Sciatic nerve (tissue), 2 donors: ENCODE measurements around the gene PGAM5. TPM values are rescaled to one million over a fixed set of nuclear protein-coding genes. Genes with fewer than 3 reads are reported as not detected.

Experiments used
- ATAC-seq: fragments of 200-7000 bp; cut with Tn5 transposase; one replicate; pipeline ENCODE4 v1.9.1; 2020; ENCODE audit warnings: mild to moderate bottlenecking, moderate library complexity
- DNase-seq: peaks from one replicate; pipeline ENCODE4 v3.0.0-alpha.2; 2020; ENCODE audit warnings: low spot score
- intact Hi-C: fragments of 100-400 bp; cut with DNase I; formaldehyde crosslinking; loops from one replicate; pipeline ENCODE4 v1.14.2; 2022
- total RNA-seq: library from RNA; stranded (reverse); fragmentation: NEBNext Ultra II Directional; extraction: Animal tissue kit (Norgen Biotek cat#: 25700); gene quantifications from one replicate; pipeline ENCODE4 v1.2.1, GENCODE V29; 2021
- donor health status: DM: no; HTN: no; CAD: no.
- donor health status: DM: no; HTN: no; CAD: no.

PGAM5 gene
- total RNA-seq, 1 donor from 2014 or later, result 12.1 TPM

DNA sequence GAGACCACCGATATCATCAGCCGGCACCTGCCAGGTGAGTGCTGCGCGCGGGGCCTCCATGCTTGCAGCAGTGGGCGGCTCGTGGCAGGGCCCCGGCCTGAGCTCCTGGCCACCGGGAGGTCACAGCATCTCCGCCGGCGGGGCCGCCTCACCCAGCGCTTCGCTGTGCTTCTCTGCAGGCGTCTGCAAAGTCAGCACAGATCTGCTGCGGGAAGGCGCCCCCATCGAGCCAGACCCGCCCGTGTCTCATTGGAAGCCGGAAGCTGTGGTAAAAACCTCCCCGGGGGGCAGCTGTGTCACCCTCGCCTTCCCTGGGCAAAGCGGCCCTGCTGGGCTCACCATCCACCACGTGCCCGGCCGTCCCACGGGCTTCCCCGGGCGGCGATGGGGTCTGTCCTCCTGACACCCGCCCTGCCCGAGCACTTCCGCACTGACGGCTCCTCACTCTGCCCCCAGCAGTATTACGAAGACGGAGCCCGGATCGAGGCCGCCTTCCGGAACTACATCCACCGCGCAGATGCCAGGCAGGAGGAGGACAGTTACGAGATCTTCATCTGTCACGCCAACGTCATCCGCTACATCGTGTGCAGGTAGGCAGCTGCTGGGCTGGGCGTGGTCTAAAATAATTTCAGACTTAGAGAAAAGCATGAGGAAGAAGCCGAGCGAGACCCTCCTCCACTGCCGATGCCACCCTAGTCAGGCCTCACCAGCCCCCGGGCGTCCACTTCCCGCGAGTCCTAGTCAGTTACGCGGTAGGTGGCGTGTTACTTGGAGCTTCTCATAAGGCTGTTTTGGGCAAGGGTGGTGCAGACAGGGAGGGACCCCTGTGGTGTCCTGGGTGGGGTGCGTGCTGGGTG, 7.1 kb downstream of the PGAM5 start:
- intact Hi-C loops, result no loop called here
- DNase-seq (no peak), ATAC-seq (no peak)

DNA sequence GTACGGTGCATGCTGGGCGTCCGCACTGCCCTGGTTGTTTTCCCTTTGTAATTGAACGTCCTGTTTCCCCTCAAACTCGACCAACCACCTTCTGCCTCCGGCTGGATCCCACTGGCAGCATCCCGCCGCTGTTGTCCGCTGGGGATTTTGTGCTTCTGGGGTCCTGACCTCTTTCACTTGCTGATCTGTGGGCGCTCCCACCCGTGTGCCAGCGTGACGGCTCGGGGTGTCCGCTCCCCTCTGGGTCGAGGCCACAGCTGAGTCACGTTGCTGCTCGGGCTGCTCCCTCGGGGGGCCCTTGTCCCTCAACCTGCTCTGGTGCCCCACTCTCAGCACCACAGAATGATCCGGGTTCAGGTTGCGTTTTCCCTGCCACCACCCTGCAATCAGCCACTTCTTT, 8.0 kb downstream of the PGAM5 start:
- no peak for ATAC-seq
- no peak for DNase-seq
- intact Hi-C loops, result no loop called here

DNA sequence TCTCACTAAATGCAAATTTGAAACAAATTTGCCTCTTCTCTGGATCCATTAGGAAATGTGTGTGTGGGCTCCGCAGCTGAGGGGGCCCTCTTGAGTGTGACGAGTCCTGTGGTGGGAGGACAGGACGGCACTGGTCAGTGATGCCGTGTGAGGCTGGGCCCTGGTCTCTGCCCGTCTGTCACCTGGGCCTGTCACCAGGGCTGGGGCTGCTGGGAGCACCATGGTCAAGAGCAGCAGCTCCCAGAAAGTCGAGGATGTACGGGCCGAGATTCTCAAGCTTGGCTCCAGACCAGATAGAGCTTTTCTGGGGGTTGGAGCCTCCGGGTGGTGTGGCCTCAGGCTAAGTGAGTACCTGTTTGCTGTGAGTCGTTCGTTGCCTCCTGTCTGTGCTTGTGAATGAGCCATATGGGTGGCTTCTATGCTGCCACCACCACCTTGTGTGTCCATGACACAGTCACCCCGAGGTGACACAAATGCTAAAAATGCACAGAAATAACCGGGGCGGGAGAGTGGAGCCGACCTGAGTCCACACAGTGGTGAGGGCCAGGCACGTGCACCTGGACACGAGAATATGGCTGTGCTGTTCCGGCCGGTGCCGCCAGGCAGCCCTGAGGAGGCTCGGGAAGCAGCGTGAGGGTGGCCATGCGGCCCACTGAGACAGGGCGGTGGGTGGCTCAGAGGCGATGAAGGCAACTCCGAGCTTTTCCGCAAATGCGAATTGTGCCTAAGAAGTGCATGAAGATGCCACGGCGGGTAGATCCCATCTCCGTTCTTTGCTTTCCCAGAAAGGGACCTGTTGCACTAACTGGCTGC, 8.7 kb downstream of the PGAM5 start:
- ATAC-seq, result no peak
- intact Hi-C loops, result no loop called here
- DNase-seq, result no peak

DNA sequence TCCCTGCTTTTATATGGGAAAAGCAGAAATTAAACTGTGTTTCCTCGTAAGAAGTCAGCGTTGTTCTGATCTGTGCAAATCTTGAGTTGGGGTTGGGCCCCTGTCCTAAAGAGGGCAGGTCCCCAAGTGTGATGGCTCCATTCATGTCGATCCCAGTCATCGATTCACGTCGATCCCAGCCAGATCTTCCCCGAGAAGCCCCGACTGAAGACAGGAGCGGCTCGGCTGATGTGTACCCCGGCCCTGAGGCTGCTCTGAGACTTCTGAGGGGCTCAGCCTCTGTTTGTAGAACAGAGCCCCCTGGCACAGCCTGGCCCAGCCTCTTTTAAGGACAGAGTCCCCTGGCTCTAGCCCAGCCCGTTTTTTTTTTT, 9.3 kb downstream of the PGAM5 start:
- DNase-seq (no peak), ATAC-seq (no peak)
- intact Hi-C loops, result no loop called here

DNA sequence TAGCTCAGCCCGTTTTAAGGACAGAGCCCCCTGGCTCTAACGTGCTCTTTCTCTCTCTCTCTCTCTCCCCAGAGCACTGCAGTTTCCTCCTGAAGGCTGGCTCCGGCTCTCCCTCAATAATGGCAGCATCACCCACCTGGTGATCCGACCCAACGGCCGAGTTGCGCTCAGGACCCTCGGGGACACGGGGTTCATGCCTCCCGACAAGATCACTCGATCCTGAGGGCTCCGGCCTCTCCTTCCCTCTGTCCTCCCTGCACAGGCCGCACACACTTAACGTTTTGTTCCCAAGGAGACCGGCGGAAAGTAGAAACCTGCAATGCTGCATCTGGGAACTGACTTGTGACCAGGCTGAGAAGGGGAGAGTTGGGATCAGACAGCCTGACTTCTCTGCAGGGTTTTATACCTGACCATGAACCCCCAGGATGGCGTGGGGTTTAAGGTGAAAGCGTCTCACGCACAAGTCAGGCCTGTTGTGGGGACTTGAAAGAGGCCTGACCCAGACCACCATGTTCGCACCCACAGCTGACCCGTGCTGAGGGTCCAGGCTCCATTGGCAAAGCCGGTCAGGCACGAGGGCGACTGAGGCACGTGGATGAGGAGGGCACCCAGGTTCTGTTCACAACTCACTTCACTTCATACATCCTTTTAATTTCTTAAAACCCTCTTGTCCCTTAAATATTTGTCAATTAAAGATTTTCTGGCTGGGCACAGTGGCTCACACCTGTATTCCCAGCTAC, 10.1 kb downstream of the PGAM5 start:
- DNase-seq (no peak), ATAC-seq (no peak)
- intact Hi-C loops, result no loop called here

DNA sequence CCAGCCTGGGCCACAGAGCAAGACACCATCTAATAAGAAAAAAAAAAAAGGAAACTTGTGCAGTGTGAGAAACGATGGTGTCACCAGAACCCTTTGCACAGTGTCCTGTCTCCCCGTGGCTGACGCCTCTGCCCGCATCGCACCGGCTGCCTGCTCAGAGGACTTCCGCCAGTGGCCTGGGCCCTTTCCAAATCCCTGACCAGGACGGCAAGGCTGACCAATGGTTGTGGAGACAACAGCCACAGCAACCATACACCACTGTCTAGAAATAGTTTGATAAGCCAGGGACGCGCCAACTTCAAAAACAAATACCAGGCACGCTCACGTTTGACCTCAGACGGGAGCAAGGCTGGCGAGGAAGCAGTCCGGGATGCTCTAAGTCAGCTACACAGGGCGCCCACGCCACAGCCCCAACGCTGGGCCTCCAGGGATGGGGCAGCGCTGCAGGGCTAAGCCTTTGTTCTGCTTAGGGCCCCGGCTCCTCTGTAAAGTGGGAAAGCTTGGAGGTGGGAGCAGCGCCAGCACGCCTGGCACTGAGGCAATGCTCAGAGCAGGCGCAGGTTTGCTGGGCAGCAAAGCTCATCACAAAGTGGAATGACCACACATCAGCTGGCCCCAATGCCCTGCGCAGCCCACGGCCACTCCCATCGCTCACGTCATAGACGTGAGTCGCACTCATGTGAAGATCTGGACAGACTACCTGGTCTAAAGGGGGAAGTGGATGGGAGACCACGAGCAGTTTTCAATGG, 12.5 kb downstream of the PGAM5 start:
- DNase-seq (no peak), ATAC-seq (no peak)
- intact Hi-C loops, result no loop called here

DNA sequence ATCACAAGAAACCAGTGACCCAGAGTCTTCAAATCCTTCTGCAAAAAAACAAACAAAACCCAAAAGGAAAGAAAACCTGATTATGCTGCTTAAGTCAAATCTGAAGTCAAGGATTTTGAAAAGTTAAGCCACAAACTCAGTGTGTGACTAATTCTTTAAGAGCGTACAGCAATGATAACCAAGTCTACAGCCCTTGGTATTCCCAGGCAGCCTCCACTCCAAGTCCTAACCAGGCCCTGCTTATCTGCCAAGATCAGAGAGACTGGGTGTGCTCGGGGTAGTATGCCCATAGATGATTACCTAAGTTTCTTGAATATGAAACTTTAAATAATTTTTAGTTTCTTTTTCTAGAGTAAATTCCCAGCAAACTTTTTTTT, 13.1 kb downstream of the PGAM5 start:
- intact Hi-C loops, result no loop called here
- DNase-seq, result no peak
- no peak for ATAC-seq

DNA sequence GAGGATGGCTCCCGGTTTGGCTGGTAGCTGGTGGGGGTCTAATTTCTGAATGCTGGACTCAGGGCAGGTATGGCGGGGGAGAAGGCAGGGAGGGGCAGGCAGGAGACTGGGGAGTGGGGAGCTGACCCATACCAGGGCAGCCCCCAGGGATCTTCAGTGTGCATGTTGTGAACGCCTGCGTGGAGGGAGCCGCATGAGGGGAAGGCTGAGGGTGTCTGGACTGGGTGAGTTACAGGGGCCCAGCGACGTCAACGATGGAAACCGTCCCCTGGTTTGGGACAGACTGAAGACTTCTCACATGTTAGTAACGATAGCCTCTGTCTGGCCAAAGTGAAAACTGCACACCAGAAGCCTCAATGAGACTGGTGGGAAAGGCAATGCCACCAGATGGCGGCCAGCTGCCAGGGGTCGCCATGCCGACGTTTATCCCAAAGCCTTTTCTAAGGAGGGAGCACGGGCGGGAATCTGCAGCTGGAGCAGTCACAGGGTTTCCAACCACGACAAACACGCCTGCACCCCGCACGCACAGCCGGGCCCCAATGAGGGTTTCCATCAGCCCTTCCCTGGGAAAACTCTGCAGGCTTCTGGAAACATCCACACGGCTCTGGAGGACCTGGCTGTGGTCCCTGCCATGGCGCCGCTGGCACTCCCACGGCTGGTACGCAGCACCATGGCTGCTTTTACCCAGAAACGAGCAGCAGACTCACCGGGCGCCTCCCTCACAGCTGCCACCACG, 14.0 kb downstream of the PGAM5 start:
- ATAC-seq (no peak), DNase-seq (no peak)
- intact Hi-C loops, result no loop called here

DNA sequence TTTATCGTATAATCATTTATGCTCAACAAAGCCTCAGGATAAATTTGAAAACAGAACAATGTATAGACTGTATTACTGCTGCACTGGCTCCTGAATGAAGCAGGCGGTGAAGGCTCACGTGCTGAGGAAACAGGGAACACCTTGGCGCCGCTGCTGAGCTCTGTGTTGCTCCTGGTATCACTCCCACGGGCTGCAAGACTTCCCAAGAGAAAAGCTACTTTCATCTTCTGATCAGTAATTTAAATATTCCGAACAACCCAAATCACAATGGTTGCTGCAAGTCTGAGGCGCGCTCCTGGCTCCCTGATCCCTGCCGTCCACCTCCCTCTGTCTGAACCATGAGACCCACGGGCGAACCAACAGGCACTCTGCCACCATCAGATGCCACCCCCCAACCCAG, 15.7 kb downstream of the PGAM5 start:
- ATAC-seq (no peak), DNase-seq (no peak)
- intact Hi-C loops, result no loop called here

DNA sequence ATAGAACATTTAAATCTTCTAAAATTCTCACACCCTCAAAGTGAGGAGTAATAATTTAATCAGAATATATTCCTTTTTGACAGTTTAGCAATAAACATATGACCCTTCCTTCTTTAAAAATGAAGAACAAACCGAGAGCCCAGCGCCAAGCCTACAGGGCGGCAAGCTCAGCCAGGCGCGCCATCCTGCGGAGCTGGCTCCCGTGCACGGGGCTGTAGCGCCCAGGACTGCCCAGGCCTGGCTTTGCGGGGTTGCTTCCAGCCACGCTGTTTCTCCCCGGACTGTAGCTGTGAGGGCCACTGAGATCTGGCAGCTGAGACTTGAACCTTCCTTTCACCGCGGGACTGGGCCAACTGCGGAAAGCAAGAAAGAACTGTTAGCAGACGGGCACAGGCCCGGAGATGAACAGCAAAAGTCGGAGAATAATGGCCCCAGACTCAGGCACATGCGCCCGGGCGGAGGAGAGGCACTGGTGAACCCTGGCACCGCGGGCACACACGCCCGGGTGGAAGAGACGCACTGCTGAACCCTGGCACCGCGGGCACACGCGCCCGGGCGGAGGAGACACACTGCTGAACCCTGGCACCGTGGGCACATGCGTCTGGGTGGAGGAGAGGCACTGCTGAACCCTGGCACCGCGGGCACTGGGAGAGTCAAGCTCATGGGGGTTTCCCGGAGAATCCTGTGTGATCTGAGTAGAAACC, 16.6 kb downstream of the PGAM5 start:
- peak; percentile 20 for ATAC-seq
- intact Hi-C loops, result no loop called here

DNA sequence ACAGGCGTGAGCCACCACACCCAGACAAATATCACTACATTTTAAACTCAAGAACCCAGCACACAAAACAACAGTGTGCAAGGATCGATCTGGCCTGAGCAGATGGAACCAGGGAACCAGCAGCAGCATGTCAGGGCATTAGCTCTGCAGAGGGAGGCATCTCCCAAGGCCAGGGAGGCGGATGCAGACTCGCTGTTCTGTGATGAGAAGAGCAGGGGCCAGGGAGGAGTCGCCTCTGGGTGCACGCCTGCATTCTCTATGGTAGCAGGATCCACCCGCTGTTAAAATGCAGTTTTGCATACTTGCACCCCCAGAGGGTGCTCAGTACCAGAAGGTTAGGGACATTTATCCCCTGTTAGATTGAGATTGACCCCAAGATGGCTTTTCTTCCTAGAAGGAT, 17.9 kb downstream of the PGAM5 start:
- no peak for DNase-seq
- intact Hi-C loops, result no loop called here
- no peak for ATAC-seq

More for the DNA sequence above, 16.6 kb downstream of the PGAM5 start:
- no peak for DNase-seq

DNA sequence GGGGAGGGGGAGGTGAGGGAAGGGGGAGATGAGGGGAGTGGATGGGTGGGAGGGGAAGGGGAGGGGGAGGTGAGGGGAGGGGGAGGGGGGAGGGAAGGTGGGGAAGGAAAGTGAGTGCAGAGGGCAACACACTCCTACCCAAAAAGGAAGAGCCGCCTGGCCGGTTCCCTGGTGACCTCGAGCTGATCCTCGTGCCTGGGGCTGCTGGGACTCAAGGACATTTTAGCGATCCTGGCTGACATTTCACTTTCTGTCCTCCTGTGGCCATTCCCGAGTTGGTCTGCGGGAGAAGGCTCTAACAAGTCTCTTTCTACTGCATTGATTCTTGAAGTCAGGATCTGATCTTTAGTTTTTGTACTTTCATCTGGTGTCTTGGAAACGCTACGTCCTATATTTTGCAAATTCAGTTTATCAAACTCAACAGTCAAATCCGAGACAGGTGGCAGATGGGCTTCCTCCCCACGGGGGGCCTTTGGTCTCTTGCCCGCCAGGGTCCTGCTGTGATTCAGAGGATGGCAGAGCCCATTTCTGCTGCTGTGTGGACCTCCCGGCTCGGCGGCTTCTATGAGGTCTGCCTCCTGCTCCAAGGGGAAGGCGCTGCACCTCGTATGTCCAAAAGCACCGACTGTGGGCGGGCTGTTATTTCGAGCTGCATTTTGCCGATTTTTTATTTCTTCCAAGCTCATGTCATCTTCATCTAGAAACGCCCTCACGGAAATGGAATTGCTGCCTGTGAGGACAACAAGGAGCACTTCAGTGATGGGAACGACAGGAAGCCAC, 19.1 kb downstream of the PGAM5 start:
- no peak for ATAC-seq
- intact Hi-C loops, result no loop called here

DNA sequence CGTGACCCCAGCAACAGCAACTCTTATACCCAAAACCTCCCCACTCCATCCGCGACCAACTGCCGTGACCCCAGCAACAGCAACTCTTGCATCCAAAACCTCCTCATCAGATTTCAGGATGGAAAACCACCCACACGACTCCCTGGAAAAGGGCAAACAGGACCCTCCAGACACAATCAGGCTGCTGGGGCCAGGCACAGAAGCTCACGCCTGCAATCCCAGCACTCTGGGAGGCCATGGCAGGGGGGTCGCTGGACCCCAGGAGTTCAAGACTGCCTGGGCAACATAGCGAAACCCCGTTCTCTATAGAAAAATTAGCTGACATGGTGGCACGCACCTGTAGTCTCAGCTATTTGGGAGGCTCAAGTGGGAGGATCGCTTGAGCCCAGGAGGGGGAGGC, 19.7 kb downstream of the PGAM5 start:
- ATAC-seq, result no peak
- intact Hi-C loops, result no loop called here
- no peak for DNase-seq

More for the DNA sequence above, 19.1 kb downstream of the PGAM5 start:
- DNase-seq, result no peak

DNA sequence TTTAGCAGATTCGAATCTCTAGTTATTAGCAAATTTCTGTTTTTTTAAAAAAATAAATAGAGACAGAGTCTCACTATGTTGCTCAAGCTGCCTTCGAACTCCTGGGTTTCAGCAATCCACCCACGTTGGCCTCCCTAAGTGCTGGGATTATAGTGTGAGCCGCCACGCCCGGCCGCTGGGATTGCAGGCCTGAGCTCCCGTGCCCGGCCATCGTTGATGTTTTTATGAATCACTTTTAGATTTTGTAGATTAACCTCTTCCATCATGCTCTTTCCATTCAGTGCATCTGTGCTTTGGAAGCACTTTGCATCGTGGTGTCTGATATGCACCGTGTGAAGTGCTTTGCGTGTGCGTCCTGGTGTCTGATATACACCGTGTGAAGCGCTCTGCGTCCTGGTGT, 20.9 kb downstream of the PGAM5 start:
- DNase-seq (no peak), ATAC-seq (no peak)
- intact Hi-C loops, result no loop called here

DNA sequence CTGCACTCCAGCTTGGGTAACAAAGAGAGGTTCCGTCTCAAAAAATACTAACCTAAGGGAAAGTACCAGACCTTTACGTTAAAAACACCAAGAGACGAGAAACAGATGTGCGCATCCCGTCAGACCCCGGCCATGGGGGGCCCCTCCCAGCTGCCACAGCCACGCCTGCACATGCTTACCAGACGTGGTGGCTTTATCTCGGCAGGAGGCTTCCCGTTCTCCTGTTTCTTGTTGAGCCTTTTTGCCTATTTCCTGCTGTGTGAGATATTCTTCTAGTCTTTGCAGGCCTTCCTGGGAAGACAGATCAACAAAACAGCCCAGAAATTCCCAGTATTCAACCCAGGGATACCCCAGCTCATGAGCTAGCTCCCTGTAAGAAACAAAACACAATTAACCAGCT, 23.6 kb downstream of the PGAM5 start:
- DNase-seq, result no peak
- ATAC-seq, result no peak
- intact Hi-C loops, result no loop called here

DNA sequence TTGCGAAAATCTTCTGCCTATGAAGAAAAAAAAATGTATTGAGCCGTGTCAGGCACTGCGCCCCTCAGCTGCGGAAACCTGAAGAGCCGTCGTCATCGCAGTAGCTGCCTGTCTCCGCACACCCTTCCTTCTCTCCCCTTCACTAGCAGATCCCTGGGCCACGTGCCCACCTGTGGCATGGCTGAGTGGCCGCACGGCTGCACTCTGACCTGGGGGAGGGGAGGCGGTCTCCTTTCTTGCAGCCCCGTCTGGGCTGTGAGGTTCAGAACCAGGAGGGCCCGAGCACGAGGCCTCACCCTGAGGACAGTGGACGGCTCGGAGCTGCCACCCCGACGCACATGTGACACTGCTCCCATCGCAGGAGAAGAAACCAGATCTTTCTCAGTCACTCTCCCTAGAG, 24.9 kb downstream of the PGAM5 start:
- ATAC-seq, result no peak
- intact Hi-C loops, result no loop called here
- no peak for DNase-seq

DNA sequence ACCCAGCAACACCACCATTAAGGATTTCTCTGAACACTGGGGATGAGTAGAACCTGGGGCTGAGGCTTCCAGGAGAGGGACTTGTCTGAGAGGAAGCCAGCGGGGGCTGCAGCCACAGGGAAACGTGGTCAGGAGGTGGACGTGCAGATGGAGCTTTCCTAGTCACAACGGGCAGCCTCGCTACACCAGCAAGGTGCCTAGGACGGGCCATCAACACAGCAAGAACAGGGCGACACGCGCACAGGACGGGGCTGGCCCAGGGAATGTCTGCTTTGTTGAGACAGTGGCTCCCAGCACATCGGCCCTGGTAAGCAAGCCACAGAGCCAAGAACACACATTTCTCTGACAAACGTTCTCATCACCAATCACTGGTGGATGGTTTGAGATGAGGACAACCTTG, 25.7 kb downstream of the PGAM5 start:
- intact Hi-C loops, result no loop called here
- DNase-seq, result no peak
- no peak for ATAC-seq
